Activated T-cell treated with anti-CD3 and anti-CD28 coated beads, Interleukin-2, amount 50 U/mL, for 1 hour (primary cell): ENCODE data around the gene ARHGAP27.

Experiments used
- DNase-seq: peaks from one replicate; pipeline ENCODE4 v3.0.0-alpha.2; 2020

ARHGAP27 gene

GRCh38 chr17:45384047-45384788 lies 48.5 kb downstream of the ARHGAP27 start:
- no peak for DNase-seq

- no peak for DNase-seq
Observed at GRCh38 chr17:45383003-45383402, 49.7 kb downstream of the ARHGAP27 start.

GRCh38 chr17:45382226-45382625 lies 50.4 kb downstream of the ARHGAP27 start:
- DNase-seq: no peak

GRCh38 chr17:45380991-45381390 lies 51.7 kb downstream of the ARHGAP27 start:
- DNase-seq: no peak

- no peak for DNase-seq
Observed at GRCh38 chr17:45380046-45380765, 52.5 kb downstream of the ARHGAP27 start.

DNA sequence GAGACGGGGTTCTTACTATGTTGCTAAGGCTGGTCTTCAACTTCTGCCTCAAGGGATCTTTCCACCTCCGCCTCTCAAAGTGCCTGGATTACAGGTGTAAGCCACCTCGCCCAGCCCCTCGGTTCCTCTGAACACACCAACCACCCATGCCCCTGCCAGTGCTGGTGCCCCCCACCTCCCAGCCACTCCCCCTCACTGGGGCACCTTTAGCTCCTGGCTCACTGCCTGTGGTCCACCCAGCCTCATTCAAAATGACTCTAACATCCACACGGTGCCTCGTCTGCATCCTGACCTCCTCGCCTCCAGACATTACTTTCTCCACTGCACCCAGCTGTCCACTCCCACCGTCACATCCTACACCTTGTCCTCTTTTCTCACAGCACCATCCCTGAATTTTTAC lies 55.3 kb downstream of the ARHGAP27 start:
- no peak for DNase-seq

DNA sequence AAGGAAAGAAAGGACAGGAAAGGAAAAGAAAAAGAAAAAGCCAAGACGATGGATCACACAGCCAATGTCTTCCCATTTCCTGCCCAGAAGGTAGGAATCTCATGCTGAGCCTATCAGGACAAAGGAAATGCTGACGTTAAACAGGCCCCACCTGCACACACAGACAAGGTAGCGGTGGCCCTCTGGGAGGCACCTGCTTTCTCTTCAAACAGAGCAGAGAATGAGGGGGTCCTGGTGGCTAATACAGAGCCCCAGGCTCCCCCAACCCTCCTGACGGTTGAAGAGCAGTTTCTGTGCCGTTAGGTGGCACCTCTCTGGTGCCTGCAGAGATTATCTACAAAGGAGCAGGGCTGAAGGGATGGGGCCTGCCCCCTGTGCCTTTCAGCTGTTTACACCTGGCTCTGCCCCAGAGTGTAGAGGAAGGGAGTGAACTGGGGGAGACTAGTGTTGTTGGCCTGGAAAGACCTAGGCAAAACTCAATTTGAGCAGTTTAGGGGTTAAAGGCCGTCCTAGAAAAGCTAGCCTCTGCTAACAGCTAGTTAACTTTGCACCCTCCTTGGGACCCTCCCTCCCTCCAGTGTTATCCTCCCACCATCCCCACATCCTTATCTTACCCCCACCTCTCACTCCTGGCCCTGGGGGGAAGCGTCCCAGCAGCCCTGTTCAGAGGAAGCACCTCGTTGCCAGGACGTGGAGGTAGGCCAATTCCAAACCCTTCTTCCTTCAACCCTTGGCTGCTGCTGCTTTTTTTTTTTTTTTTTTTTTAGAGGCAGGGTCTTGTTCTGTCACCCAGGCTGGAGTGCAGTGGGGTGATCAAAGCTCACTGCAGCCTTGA lies 56.3 kb downstream of the ARHGAP27 start:
- no peak for DNase-seq

- no peak for DNase-seq
Observed at GRCh38 chr17:45374501-45374900, 58.2 kb downstream of the ARHGAP27 start.

GRCh38 chr17:45372325-45372869 lies 60.3 kb downstream of the ARHGAP27 start:
- peak; percentile 12 for DNase-seq

GRCh38 chr17:45371414-45372324 lies 61.0 kb downstream of the ARHGAP27 start:
- peak; percentile 43 for DNase-seq

DNA sequence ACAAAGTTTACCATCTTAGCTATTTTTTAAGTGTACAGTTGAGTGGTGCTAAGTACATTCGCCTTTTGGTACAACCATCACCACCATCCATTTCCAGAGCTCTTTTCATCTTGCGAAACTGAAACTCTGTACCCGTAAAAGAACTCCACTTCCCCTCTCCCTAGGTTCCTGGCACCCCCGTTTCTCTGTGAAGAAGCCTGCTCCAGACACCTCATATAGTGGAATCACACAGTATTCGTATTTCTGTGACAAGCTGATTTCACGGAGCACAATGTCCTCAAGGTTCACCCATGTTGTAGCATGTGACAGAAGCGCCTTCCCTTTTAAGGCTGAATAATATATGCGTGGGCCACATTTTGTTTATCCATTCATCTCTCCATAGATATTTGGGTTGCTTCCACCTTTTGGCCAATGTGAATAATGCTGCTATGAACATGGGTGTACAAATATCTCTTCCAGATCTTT lies 61.7 kb downstream of the ARHGAP27 start:
- no peak for DNase-seq

- DNase-seq: no peak
Observed at GRCh38 chr17:45369421-45369820, 63.2 kb downstream of the ARHGAP27 start.

- no peak for DNase-seq
Observed at GRCh38 chr17:45368651-45369050, 64.0 kb downstream of the ARHGAP27 start.

DNA sequence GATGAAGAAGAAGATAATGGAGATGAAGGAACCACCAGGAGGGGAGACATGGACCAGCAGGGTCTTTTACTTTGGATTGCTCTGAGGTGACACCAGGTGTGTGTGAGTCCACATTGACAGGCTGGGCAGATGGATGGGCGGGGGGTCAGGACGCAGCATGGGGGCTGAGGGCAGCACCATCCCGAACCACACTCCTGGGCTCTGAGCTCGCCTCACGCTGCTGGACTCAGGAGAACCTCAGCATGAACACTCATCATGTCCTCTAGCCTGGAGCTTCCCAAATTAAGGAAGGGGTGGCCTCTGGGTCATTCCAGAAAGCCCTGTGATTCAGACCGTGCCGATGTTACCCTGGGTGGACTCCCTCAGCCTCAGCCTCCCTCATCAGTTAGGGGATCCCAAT lies 65.5 kb downstream of the ARHGAP27 start:
- DNase-seq: peak; percentile 3

DNA sequence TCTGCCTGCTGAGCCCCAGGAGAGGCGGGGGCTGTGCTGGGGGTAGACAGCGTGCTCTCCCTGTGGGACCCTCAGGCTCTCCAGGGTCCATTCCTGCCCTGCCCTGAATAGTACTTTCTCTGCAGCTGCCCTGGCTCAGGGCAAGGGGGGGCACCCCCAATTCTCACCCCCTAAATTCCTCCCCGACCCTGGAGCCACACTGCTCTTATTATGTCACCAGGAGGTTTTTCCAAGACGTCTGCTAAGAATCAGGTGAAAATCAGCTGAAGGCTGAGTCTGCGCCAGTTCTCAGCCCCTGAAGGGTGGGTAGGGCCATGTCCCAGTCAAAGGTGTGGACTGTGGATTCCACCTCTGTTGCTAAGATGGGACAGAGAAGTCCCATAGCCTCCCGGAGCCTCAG lies 66.0 kb downstream of the ARHGAP27 start:
- no peak for DNase-seq

DNA sequence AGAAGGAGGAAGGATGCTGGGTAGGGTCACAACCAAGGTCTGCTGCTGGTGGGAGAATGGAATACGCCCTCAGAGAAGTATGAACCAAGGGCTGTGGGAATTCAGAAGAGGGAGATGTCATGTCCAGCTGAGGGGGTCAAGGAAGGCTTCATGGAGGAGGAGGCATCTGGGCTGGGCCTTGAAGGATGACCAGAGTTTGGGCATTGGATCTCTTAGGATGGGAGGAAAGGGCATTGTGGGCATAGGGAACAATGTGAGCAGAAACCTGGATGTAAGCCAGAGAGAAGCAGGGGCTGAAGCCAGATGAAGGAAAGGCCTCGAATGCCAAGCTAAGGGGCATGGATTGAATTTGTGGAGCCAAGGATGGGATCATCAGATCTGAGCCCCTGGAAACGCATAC lies 66.6 kb downstream of the ARHGAP27 start:
- DNase-seq: no peak

DNA sequence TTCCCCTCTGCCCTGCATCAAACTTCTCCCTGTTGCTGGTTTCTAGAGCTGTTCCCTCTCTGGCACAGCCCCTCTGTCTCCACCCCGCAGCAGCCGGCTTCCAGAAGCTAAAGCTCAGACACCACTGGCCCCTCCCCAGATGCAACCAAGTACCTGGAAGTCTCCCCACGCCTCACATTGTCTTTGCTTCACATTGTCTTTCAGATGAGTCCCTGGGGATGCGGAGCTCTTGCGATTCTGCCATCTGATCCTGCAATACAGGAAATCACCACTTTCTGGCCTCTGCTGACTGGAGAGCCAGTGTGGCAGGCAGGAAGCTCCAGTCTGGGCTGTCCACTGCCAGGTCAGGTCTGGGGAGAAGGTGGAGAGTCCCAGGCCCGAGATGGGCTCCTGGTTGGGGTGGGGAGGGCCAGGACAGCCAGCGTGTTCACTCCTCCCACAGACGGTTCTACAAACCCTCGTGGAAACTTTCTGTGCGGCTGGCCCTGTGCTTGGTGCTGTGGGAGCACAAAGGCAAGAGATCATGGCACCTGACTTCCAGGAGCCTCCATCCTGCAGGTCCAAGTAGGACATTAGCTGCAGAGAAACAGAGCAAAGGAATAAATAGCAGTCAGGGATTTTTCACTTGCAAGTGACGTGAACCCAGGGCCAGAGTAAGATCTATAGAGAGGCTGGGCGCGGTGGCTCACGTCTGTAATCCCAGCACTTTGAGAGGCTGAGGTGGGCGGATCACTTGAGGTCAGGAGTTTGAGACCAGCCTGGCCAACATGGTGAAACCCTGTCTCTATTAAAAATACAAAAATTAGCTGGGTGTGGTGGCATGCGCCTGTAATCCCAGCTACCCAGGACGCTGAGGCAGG lies 67.9 kb downstream of the ARHGAP27 start:
- DNase-seq: no peak

- DNase-seq: no peak
Observed at GRCh38 chr17:45363498-45363897, 69.2 kb downstream of the ARHGAP27 start.

GRCh38 chr17:45361976-45362375 lies 70.7 kb downstream of the ARHGAP27 start:
- DNase-seq: no peak

GRCh38 chr17:45361451-45361850 lies 71.2 kb downstream of the ARHGAP27 start:
- DNase-seq: no peak

DNA sequence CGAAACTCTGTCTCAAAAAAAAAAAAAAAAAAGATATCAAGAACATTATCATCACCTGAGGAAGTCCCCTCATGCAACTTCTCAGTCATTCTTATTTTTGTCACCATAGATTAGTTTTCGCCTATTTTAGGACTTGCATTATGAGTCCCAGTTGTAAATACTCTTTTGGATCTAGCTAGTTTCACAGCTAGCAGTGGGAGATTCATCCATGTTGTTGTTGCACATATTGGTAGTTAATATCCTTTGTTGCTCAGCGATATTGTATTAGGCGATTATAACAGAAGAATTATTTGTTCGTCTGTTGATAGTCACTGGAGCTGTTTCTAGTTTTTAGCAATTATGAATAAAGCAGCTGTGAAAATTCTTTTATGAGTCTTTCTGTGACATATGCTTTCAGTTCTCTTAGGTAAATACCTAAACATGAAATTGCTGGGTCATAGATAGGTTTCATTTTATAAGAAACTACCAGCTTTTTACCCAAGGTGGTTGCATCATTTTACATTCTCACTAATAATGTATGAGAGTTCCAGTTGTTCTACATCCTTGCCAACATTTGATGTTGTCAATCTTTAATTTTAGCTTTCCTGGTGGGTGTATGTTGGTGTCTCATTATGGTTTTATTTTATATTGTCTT lies 75.2 kb downstream of the ARHGAP27 start:
- DNase-seq: no peak
